Nucleus accumbens (tissue), 56 donors: ENCODE measurements around the gene FNDC3B.
A peak's percentile ranks its signal among the peaks of the same experiment; 100 is the strongest.

Source experiments
- DNase-seq, 56 donors: peaks; one replicate each; lab custom pipeline; 2025; lab: John Stamatoyannopoulos, UW

The FNDC3B gene

DNA sequence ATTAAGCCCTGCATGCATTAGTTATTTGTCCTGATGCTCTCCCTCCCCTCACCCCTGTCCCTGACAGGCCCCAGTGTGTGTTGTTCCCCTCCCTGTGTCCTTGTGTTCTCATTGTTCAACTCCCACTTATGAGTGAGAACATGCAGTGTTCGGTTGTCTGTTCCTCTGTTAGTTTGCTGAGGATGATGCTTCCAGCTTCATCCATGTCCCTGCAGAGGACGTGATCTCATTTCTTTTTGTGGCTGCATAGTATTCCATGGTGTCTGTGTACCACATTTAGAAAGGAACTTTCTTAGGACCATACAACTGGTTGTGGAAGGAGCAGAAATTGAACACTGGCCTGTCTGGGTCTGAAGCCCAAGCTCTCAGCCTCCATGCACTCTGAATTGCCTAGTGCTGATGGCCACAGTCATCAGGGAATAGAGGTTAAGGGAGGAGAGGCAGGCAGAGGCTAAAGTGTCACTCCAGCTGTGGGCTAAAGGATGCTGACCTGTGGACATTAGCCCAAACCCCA, 138.5 kb downstream of the FNDC3B start:
- DNase-seq, result no peak

DNA sequence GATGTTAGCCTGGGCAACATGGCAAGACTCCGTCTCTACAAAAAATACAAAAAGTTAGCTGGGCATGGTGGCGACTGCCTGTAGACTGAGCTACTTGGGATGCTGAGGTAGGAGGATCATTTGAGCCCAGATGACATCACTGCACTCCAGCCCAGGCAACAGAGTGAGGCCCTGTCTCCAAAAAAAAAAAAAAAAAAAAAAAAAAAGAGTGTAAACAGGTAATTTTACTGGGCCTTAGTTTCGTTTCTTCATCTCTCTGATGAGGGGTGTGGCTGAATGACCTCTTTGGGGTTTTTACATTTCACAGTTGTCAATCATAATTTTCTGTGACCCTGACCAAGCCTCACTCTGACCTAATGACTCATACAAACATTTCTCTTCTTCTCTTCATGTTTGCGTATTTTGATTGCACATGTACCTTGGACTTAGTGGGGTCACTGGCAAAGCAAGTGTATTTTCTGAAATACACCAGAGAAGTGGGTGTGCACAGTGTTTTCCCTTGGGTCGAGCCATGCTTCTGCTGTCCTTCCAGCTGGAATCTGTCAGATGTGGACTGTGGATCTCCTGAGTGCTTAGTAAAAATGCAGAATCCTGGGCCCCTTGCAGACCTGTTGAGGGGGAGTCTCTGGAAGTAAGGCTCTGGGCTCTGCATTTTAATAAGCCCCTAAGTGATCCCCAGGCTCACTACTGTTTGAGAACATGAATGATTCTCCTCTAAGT, 140.5 kb downstream of the FNDC3B start:
- DNase-seq, result no peak

DNA sequence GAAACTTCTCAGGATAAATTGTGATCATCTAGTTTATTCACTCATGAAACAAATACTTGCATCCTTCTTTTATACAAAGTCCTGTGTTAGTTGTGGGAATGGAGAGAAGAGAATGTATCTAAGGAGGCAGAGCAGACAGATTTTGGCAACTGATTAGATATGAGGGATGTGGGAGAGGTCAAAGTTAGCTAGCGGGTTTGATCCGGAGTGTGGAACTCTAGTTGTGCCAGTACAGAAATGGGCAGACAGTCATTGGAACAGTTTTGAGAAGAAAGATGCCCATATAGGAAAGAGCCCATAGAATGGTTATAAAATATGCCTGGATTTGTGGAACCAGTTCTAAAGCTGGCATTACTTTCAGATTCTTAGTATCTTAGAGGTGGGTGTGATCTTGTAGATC, 141.1 kb downstream of the FNDC3B start:
- DNase-seq, result no peak

DNA sequence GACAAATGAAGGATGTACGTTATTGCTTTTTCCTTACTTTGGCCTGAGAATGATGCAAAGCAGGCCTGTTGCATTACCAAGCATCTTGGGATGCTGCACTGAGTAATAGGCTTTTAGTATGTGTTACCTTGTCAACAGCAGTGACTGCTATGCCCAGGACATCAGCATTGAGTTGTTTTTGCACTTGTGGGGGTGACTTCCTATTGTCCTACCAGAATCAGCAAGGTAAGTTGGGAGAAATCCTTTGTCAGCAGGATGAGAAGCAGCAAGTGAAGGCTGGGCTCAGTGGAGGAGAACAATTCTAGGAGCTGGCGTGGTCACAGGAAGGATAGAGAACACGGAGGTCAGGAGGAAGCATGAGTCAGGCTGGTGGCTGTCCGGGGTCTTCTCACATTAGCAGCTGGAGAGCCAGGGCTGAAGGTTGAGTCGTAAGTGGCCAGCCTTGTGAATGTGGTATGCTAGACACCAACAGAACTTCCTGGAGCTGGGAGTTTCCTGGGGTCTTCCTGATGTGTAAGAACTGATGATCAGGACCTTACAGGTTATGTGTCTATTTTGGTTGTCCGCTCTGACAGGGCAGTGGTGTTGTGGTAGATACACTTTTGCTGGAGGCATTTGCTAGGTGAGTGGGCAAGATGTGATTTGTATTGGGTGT, 142.7 kb downstream of the FNDC3B start:
- no peak for DNase-seq

DNA sequence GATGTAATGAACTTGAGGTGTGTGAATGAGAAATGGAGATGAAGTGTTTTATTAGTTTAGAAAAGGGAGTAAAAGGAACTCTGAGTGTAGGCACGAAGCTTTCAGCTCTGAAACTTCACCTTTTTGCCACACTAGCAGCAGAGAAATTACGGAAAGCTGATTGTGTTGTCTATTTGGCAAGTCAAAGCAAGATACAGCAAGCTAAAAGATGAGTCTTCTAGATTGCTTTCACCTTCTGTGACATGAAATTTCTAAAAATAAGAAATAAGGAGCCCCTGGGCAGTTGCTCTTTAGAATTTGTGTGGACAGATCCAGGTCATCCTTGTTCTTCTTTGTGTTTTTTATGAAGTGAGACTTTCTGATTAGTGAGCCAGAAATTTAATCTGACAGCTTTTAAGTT, 143.4 kb downstream of the FNDC3B start:
- DNase-seq, result no peak

DNA sequence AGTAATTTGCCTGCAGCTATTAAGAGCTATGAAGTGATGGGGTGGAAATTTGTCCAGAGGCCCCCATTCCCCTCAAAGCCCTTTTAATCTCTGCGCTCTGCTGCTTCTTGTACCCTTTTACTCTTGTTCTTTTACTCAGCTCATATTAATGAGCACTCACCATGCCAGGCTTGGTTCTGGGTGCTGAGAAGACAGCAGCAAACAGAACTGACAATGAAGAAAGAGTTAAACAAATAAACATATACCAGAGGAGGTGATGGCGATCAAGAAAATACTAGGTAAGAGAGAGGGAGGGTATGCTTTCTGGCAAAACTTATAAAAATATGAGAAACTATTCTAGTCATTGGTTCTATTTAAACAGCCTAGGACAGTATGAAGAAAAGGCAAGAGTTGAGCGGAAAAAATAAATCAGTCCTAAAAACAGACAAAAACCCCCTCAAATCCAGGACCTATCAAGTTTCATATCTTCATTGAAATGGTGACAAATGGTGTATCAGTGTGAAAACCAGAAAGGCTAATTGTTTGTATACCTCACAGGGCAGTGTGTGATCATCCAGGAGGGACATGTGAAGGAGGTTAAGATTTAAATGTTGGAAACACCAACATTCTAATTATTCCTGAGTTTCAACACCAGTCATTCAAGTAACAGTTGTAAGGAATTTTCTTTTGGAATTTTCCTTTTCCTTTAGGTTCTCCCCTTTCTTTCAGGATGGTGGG, 144.9 kb downstream of the FNDC3B start:
- DNase-seq, result no peak

DNA sequence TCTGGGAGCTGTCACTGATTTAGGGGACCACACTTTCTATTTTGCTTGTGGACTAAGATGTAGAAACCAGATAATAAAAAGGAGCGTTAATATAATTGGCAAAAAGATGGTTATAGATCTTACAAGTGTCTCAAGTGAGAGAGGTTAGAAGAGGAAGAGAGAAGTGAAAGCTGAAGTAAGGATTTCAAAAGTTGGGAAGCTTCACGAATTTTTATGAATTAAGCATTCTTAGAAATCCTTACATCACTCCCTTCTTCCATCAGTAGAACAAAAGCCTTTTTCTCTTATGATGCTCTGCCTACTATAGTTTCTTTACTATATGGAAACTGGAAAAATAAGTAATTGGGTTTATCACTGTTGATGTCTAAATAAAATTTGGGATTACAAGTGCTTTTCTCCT, 146.5 kb downstream of the FNDC3B start:
- DNase-seq, result no peak

DNA sequence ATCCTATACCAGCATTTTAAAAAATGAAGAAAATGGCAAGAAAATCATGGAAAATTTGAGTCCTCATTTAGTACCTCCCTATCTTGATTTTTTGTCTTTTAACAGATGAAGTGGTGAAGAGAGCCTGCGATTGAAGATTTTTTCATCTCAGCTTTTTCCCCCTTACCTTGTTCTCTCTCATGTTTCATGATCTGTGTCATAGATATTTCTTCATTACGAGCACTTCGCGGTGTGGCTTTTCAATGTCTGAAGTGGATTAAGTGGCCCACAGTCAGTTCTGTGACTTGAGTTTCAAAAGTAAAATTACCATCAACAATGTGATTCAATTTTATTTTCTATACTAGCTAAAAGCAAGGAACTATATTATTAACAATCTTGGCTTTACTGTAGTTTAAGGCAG, 147.2 kb downstream of the FNDC3B start:
- no peak for DNase-seq

DNA sequence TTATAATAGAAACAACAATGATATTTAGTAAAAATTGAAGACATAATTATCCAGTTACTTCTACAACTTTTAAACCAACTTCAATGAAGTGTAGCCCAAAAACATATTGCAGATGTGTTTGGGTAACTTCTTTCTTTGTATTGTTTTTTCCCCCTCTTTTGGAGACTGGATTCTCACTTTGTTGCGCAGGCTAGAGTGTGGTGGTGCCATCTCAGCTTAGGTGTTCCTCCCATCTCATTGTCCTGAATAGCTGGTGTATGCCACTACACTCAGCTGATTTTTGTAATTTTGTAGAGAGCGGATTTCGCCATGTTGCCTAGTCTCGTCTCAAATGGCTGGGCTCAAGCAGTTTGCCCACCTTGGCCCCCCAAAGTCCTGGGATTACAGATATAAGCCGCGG, 148.1 kb downstream of the FNDC3B start:
- no peak for DNase-seq

DNA sequence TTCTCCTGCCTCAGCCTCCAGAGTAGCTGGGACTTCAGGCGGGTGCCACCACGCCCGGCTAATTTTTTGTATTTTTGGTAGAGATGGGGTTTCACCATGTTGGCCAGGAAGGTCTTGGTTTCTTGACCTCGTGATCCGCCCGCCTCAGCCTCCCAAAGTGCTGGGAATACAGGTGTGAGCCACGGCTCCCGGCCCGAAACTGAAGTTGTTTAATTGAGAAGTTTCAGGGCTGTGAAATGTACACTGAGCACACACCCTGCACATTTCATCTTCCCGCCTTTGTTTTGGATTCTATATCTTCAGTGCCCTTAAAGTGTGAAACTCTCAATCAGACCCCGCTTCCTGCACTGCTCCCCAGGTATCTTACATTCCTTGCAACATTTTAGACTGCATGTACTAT, 149.1 kb downstream of the FNDC3B start:
- no peak for DNase-seq

DNA sequence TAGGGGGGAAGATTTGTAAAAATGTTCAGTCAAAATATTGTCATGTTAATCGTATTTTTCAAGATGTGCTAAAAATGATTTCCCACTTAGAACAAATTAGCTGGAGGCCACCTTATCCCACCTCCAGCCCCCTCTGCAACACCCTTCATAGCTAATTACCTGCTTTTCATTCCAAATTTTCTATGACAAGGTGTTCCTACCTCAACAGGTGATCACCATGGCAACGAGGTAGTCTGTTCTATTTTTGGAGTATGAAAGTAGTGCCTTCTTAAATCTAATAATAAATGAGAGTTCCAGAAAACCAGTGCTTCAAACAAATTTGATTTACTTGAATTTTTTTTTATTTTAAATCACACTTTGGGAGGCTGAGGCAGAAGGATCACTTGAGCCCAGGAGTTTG, 149.8 kb downstream of the FNDC3B start:
- DNase-seq, result peak in 5 of 56 donors; percentile 1 to 37 (median 8)

DNA sequence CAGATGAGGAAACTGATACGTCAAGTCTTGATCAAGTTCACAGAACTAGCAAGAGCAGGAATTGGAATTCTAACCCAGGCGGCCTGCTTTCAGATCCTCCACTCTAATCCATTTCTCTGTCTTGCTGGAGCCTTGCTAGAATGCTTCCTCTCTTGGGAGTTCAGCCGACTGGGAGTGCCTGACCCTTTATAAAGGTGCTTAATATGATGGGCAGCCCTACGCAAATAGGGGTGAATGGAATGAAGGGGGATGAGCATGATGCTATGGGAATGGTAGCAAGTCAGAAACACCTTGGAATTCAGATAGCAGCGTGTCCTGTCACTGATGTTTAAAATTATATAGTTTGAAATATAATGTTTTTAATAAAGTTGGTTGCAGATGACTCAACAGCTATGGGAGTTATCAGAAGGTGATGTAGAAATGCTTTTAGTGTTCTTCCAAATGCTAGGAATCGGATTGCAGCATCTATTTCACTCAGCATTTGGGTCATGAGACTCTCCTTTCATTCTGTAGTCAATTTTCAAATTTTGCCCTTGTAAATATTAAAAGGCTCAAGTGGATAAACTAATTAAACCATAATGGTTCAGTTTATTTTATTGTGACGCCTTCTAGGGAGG, 150.7 kb downstream of the FNDC3B start:
- DNase-seq, result no peak

DNA sequence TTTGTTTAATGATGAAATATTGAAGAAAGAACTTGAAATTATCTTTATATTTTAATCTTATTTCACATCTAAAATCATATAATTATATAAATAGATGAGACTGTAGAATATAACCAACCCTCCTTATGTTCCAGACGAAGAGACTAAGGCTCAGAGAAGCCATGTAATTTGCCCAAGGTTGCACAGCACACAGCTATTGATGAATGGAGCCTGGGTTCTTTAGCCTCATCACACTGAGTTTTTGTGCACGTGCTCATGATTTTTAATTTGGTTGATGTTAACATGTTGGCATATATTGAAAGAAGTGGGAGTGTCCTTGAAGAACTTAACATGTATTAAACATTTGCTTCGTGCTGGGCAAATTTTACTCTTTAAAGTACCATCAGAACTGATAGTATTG, 151.6 kb downstream of the FNDC3B start:
- no peak for DNase-seq

DNA sequence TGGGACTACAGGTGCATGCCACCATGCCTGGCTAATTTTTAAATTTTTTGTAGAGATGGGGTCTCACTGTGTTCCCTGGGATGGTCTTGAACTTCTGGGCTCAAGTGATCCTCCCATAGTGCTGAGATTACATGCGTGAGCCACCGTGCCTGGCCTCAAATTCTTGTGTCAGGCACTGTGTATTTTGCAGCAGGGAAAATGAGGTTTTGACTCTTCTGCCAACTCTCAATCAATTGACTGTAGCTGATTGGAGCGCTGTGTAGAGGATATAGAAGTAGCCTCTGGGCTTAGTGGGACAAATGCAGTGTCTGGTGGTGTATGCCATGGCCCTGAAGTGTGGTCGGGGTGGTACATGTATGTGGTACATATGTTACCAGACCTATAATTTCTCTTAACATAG, 152.3 kb downstream of the FNDC3B start:
- no peak for DNase-seq

DNA sequence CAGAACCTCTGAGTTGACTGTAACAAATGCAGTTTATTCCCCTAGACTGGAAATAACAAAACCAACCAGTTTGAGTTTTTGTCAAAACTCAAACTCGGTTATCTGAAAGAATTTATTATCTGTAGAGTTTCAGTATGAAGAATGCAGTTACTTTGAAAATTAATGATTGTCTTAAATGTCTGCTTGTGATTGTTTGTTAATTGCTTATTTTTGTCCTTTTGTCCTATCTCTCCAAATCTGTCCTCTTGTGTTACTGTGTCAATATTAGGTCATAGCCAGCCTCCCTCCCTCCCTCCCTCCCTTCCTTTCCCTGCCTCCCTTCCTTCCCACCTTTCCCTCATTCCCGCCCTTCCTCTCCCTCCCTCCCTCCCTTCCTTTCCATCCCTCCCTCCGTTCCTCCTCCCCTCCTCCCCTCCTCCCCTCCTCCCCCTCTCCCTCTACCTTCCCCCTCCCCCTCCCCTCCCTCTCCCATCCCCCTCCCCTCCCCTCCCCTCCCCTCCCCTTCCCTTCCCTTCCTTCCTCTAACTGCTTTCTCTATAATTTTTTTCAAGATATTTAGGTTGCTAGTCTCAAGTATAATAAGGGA, 153.5 kb downstream of the FNDC3B start:
- no peak for DNase-seq

DNA sequence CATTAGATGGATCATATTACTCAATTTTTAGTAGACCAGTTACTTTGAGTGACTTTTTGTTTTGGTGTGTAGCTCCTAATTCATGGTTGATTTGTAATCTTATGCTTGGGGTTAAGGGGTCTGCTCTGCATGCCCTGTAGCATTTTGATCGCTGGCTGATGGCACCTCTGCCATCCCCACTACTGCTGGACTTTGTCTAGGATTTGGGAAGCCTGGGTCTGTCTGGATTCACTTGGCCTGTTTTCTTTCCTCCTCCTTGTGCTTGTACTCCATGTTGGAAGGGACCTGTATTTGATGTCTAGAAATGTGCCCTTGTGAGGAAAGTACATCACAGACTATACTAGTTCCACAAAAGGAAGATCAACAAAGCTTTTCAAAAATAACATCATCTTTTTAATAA, 154.1 kb downstream of the FNDC3B start:
- no peak for DNase-seq

DNA sequence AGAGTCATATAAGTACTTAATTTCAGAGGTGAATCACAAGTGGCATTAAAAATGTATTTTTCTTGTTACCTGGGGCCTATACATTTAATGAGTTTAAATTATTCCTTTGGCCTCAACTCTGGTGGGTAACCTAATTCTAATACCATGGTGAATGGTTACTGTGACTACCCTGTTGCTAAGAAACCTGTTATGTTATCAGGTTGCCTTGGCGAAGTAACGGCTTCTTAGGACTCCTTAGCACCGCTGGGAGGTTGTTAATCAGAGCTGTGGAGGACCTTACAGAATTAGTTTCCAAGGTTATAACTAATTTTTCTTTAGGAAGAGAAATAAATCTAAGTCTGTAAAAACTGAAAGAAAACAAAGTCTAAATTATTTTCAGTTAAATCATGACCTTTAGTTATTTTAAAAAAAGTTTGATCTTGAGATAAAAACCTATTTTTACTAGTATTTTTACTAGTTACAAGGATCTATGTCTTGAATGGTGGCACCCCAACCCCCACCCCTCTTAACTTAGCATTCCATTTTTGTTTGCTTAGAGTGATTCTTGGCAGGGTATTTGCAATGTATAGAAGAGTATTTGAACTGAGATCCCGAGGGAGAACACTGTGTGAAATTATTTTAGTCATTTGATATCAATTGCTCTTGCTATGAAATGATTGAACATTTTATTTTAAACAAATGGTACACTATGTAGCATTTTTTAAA, 155.5 kb downstream of the FNDC3B start:
- DNase-seq, result no peak

DNA sequence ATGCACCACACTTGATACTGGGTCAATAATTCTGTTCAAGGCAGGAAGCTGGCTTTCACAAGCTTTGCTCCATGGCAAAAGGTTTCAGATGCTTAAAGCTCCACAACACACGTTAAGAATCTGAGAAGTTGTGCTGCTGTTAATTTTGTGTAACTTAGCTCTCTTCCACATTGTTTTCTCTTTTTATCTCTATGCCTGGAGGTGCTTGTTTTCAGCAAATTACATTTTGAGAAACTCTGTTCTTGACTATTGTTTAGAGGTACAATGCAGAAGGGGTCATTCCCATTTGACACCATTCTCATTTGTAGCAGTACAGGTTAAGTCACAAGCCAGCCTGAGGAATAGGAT, 156.0 kb downstream of the FNDC3B start:
- no peak for DNase-seq

DNA sequence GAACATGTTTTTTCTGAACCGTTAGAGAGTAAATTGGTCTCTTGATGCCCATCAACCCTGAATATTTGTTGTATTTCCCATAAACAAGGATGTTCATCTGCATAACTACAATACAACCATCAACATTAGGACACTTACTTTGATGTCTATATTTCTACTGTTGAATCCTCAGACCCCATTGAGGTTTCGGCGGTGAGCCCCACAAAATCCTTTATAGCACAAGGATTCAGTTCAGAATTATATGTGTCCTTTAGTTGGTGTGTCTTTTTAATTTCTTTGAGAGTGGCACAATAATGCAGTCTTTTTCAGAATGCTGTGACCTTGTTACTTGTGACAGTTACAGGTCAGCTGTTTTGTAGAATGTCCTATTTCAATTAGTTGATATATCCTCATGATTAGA, 158.0 kb downstream of the FNDC3B start:
- no peak for DNase-seq

DNA sequence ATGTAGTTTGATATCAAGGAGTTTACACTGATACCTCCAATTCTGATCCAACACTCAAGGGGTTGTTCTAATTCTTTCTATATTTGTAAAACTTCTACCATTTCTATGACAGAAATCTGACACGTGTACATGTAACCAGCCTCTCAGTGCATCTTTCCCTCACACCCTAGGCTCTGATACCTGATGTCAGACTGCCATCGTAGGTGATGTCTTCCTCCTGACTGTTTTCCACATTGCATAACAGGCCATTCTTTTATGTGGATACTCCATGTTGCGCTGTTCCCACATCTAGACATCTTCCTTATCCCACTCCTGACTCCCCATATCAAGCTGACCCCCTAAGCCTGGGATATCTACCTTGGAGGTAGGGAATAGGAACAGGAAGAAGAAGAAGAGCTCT, 159.1 kb downstream of the FNDC3B start:
- no peak for DNase-seq
